HUES64 (cell line): Measurements from ENCODE around the gene HSD17B8.

Source experiments
- H3K27ac ChIP-seq: 2 replicates; pipeline ENCODE4 v1.7.0; 2013; ENCODE audit warnings: low read depth, low read length, inconsistent platforms
- H3K27me3 ChIP-seq: 2 replicates; pipeline ENCODE4 v1.6.1; 2013; ENCODE audit warnings: mild to moderate bottlenecking, low read length; ENCODE audit not compliant: insufficient read depth
- H3K36me3 ChIP-seq: 2 replicates; pipeline ENCODE4 v1.6.1; 2013; ENCODE audit warnings: mild to moderate bottlenecking, low read length; ENCODE audit not compliant: insufficient read depth
- H3K4me1 ChIP-seq: 2 replicates; pipeline ENCODE4 v1.6.1; 2013; ENCODE audit warnings: mild to moderate bottlenecking, low read length, moderate library complexity; ENCODE audit not compliant: insufficient read depth
- H3K4me3 ChIP-seq: 2 replicates; pipeline ENCODE4 v1.5.1; 2013; ENCODE audit warnings: mild to moderate bottlenecking, low read length, moderate library complexity
- H3K9ac ChIP-seq: 2 replicates; pipeline ENCODE4 v1.6.1; 2013; ENCODE audit warnings: mild to moderate bottlenecking, low read depth, low read length
- H3K9me3 ChIP-seq: 2 replicates; pipeline ENCODE4 v1.6.1; 2013; ENCODE audit warnings: low read depth, low read length; ENCODE audit not compliant: insufficient read depth
- WGBS: fragments of 150-250, 120-280 bp; methylation state at CpG from one replicate; pipeline ENCODE4 v1.1.7; 2013; ENCODE audit warnings: missing lambda C conversion rate; 5-methylcytosine and 5-hydroxymethylcytosine counted together

The HSD17B8 gene

DNA sequence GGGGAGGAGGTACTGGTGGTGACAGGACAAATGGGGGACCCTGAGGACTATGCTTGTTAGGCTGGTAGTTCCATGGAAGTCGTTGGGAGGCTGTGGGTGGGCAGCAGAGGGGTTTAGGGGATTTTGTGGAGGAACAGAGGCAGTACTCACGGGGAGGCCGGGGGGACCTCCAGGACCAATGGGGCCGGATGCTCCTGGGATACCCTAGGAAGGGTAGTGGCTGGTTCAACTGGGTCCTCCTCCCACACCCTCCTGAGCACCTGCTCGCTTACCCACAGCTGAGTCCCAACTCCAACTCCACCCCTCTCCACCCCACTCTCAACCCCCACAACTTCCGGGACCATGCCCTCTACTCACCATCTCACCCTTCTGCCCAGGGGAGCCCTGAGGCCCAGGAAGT lies 38.1 kb upstream of the HSD17B8 start:
- 86% methylated on average over 6 of the region's 6 CpGs for WGBS
- no peaks in the 10 kb centered on the region for H3K9me3 ChIP-seq
- H3K36me3 ChIP-seq = no peaks in the 10 kb centered on the region
- H3K4me1 ChIP-seq = peaks cover under 1% of the 10 kb centered on the region
- H3K27ac ChIP-seq = no peak overlapping the region
- H3K9ac ChIP-seq = no peak overlapping the region
- peaks cover 13% of the 10 kb centered on the region for H3K27me3 ChIP-seq
- no peak overlapping the region for H3K4me3 ChIP-seq

DNA sequence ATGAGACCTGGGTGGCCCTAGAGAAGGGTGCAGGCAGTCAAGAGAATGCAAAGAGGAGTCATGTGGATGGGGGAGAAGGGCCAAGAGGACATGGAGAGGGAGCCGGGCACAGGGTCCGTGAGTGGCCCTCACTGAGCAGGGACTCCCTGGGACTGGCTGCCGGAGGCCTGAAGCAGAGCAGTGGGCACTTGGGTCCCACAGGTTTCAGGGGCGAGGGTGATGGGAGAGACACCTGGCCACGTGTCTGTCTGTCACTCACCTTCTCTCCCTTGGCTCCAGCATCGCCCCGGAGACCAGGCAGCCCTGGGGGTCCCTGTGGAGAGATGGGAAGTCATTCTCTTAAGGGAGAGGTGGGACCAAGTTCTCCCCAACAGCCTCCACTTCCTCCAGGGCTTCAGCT lies 37.6 kb upstream of the HSD17B8 start:
- 83% methylated on average over 6 of the region's 7 CpGs for WGBS
- Histone ChIP-seq H3K27ac (no peak overlapping the region), H3K9ac (no peak overlapping the region), H3K4me3 (no peak overlapping the region), H3K9me3 (no peaks in the 10 kb centered on the region), H3K27me3 (peaks cover 10% of the 10 kb centered on the region), H3K36me3 (no peaks in the 10 kb centered on the region), H3K4me1 (no peaks in the 10 kb centered on the region; the same call in 1 of the 2 replicates)

DNA sequence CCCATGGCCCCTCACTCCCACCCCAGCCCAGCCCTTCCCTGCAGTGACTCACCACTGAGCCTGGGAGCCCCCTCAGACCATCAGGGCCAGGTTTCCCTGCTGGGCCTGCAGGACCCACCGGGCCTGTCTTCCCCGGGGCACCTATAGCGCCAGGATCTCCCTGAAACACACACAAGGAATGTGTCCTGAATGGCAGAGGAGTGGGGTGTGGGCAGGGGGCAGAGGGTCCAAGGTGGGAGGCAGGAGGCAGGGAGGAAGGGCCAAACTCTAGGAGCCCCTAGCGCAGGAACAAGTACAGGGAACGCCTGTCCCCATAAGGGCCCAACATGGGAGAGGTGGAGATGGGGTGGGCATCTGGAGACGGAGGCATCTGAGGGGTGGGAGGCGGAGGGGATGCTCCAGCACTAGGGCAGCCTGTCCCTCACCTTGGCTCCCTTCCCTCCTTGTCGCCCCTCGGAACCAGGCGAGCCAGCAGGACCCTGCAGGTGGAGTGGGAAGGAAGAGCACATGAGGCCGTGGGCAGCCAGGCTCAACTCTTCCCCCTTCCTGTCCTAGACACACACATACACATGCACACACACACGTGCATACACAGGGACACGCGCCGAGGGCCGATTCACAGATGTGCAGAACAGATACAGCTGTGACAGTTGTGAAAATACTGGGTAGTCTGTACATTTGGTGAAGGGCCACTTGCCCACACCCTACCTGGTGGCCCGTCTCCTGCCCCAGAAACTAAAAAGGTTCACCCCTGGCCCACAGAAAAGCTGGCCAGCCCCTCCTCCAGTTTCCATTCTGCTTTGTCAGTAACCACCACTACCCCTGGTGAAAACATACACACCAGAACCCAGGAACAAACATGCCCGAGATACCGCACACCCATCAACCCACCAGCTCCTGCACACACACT lies 36.8 kb upstream of the HSD17B8 start:
- H3K4me1 ChIP-seq = no peaks in the 10 kb centered on the region
- H3K27ac ChIP-seq = no peak overlapping the region
- peaks cover 2% of the 10 kb centered on the region for H3K27me3 ChIP-seq
- no peak overlapping the region for H3K9ac ChIP-seq
- no peaks in the 10 kb centered on the region for H3K9me3 ChIP-seq
- WGBS = 88% methylated on average over 17 of the region's 19 CpGs
- no peaks in the 10 kb centered on the region for H3K36me3 ChIP-seq
- no peak overlapping the region for H3K4me3 ChIP-seq

DNA sequence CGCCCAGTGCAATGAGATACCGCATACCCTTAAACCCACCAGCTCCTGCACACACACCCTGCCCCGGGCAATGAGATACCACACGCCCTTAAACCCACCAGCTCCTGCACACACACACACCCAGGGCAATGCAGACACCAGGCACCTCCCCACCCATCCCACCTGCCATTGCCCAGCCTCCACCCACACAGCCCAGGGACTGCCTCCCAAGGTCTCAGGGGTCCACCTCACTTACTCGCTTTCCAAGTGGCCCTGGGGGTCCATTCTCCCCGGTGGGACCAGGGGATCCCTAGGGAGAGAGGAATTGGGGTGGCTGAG lies 36.2 kb upstream of the HSD17B8 start:
- WGBS = 75% methylated on average over 6 of the region's 6 CpGs
- Histone ChIP-seq H3K4me1 (no peaks in the 10 kb centered on the region), H3K27ac (no peak overlapping the region), H3K9me3 (no peaks in the 10 kb centered on the region), H3K9ac (no peak overlapping the region), H3K4me3 (no peak overlapping the region), H3K27me3 (no peaks in the 10 kb centered on the region; the same call in 1 of the 2 replicates), H3K36me3 (no peaks in the 10 kb centered on the region)

DNA sequence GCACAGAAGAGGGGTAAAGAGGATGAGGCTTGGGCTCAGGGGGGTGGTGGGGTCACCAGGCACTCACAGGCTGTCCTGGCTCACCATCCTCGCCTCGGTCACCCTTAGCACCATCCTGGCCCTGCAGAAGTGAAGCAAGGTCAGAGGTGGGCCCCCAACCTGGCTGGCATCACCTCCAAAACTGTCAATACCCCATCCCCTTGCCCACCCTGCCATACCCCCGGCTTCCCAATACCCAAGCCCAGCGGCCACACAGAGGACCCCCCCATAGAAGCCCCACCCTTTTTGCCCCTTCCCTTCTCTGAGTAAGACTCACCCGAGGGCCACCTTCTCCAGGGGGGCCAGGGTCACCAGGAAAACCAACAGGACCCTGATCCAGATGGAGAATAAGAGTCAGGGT lies 35.8 kb upstream of the HSD17B8 start:
- H3K27ac ChIP-seq = no peak overlapping the region
- H3K9ac ChIP-seq = no peak overlapping the region
- H3K27me3 ChIP-seq = no peaks in the 10 kb centered on the region
- WGBS = 69% methylated on average over 5 of the region's 5 CpGs
- H3K4me1 ChIP-seq = no peaks in the 10 kb centered on the region
- no peaks in the 10 kb centered on the region for H3K9me3 ChIP-seq
- H3K4me3 ChIP-seq = no peak overlapping the region
- no peaks in the 10 kb centered on the region for H3K36me3 ChIP-seq

DNA sequence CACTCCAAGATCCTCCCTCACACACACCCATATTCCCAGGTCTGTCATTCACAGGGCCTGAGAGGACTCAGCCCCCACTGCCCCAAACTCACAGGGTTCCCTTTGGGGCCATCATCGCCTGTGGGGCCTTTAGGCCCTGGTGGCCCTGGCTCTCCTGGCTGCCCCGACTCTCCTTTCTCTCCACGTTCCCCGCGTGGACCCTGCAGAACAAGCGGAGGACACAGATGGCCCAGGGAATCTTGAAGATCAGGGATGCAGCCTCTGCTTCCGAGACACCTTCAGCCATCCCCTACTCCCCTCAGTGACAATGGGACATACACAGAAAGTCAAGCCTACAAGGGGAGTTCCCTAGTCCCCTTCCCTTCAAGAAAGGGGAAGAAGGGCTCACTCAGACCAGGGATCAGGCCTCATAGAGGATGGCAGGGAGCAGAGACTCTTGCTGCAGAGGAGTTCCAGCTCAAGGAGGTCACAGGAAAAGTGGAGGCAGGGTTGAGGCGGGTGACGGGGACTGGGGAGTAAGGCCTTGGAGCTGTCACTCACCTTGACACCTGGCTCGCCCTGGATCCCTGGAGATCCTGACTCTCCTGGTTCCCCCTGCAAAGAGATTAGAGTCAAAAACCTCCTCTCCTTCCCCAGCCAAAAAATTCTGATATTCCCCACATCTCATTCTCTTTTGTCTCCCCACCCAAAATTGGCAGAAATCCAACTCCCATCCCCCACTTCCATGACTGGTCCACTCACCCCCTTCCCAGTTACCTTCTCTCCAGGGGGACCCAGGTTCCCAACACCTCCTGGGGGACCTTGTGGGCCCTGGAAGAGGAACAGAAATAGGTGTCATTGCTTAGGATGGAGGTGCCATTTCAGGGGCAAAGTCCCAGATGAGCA lies 34.9 kb upstream of the HSD17B8 start:
- Histone ChIP-seq H3K36me3 (no peaks in the 10 kb centered on the region), H3K27ac (no peak overlapping the region), H3K9ac (no peak overlapping the region), H3K9me3 (no peaks in the 10 kb centered on the region), H3K27me3 (no peaks in the 10 kb centered on the region), H3K4me3 (no peak overlapping the region), H3K4me1 (no peaks in the 10 kb centered on the region)
- 89% methylated on average over 10 of the region's 10 CpGs for WGBS

DNA sequence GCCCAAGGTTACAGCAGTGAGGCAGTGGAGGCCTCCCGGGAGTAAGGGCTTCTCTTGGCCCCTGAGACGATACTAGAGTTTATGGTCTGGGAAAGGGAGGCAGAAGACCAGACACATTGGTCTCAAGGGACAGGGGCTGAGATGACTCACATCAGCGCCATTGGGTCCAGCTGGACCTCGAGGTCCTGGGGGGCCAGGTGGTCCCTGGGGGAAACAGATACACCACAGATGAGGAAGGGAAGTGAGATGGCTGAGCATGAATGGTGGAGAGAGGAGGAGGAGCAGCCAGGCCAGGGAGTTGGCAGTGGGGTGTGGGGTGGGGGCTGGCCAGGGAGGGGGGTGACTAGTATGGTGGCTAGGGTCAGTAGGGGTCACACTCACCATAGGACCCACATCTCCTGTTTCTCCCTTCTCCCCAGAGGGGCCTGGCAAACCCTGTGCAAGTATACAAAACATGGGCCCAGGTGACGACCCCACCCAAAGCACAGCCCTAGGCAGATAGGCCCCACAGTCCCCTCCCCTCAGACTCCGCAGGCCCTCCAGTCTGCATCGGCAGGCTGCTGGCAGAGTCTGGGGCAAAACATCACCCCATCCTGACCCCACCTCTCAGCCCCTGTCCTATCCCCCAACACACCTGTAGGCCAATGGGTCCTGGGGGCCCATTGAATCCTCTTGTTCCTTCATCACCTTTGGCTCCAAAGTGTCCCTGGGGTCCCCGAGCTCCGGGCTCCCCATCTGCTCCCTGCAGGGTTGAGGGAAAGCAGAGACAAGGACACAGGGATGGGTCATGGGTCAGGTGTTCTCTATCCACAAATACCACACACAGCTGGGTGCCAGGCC lies 34.1 kb upstream of the HSD17B8 start:
- 82% methylated on average over 9 of the region's 9 CpGs for WGBS
- H3K9ac ChIP-seq = no peak overlapping the region
- no peak overlapping the region for H3K4me3 ChIP-seq
- no peaks in the 10 kb centered on the region for H3K9me3 ChIP-seq
- H3K27ac ChIP-seq = no peak overlapping the region
- no peaks in the 10 kb centered on the region for H3K36me3 ChIP-seq
- H3K27me3 ChIP-seq = no peaks in the 10 kb centered on the region
- no peaks in the 10 kb centered on the region for H3K4me1 ChIP-seq

DNA sequence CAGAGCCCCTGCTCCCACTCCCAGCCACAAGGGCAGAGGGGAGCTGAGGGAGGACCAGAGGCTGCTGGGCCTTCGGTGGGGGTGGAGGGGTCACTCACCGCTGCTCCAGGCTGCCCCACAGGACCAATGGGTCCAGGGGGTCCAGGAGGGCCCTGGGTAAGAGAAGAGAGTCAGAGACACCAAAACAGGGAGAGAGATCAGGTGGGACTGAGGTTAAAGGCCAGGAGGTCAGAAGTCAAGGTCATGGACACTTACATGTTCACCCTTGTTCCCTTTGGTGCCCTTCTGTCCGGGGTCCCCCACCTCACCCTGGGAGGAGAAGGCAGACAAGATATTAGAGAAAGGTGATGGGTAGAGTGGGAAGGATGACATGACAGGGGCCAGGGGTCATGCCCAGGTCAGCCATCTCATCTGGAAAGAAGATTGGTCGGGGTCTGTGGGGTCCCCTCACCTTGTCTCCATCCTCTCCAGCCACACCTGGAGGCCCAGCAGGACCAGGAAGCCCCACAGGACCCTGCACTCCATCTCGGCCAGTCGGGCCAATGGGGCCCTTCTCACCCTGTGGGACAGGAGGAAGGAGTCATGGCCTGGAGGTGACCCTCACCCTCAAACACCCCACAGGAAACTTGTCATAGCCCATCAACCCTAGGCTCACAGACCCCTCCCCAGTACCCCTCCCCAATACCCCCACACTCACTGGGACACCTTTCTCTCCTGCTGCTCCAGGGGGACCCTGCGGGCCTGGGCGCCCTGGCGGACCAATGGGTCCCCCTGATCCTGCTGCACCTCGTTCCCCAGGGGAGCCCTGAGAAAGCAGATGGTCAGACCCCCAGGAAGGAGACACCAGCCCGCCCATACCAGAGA lies 33.2 kb upstream of the HSD17B8 start:
- Histone ChIP-seq H3K9me3 (no peaks in the 10 kb centered on the region), H3K27ac (no peak overlapping the region)

DNA sequence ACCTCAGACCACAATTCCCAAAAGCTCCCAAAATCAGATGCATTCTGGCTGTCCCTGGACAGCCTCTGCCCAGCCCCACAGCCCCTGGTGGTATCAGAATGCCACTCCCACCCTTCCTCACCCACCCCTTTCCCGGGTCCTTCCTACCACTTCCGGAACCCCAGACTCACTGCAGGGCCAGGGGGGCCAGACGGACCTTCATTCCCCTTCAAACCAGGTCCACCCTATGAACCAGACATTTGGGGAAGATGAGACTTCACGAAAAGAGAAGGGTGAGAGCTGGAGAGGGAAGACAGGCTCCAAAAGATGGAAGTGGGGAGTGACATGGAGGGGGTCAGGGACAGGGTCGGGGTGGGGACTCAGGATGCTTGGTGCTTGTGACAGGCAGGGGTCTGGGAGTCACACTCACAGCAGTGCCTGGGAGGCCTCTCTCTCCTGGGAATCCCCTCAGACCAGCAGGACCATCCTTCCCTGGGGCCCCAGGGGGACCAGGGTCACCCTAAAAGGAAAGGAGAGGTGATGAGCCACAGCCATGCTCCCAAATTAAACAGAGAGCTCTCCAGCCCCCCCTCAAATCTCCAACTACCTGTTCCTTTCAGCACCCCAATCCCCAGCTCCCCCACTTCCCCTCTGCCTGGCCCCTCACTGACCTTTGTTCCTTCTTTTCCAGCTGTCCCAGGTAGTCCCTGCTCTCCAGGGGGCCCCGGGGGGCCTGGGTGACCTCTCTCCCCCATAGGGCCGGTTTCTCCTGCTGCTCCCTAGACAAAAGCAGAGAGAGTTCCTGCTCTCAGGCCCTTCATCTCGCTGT lies 32.4 kb upstream of the HSD17B8 start:
- WGBS = 74% methylated on average over 8 of the region's 8 CpGs
- Histone ChIP-seq H3K4me3 (no peak overlapping the region), H3K9me3 (no peaks in the 10 kb centered on the region), H3K4me1 (no peaks in the 10 kb centered on the region), H3K36me3 (no peaks in the 10 kb centered on the region), H3K27ac (no peak overlapping the region), H3K27me3 (no peaks in the 10 kb centered on the region), H3K9ac (no peak overlapping the region)

More for the DNA sequence above, 33.2 kb upstream of the HSD17B8 start:
- 87% methylated on average over 11 of the region's 11 CpGs for WGBS
- Histone ChIP-seq H3K4me3 (no peak overlapping the region), H3K27me3 (no peaks in the 10 kb centered on the region), H3K36me3 (no peaks in the 10 kb centered on the region), H3K4me1 (no peaks in the 10 kb centered on the region), H3K9ac (no peak overlapping the region)
